Central memory CD4-positive, alpha-beta T cell (primary cell): ENCODE results near the gene STXBP2.

Experiments used
- DNase-seq: peaks from one replicate; pipeline ENCODE4 v3.0.0; 2022

STXBP2 gene

GRCh38 chr19:7655581-7655980, 18.7 kb downstream of the STXBP2 start:
- DNase-seq, result no peak

DNA sequence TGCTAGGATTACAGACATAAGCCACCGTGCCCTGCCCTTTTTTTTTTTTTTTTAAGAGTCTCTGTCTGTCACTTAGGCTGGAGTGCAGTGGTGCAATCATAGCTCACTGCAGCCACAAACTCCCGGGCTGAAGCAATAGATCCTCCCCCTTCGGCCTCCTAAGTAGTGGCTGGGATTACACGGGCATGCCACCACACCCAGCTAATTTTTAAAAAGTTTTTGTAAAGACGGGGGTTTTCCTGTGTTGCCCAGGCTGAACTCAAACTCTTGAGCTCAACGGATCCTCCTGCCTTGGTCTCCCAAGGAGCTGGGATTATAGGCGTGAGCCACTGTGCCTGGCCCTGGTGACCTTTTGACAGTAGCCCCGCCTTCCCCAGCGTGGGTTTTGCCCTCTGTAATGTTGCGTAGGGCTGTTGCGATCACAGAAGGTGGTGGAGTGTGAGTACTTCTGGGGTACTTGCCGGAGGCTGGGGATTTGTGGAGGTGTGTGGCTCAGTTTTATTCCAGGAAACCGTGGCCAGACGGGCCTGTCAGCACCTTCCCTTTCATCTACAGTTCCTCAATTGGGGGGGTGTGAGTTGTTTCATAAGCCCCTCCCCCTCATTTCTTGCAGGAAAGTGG, 20.3 kb downstream of the STXBP2 start:
- no peak for DNase-seq

- DNase-seq, result peak; percentile 62
Observed at GRCh38 chr19:7658219-7658686, 21.3 kb downstream of the STXBP2 start.

GRCh38 chr19:7661744-7662538, 25.0 kb downstream of the STXBP2 start:
- DNase-seq, result no peak

DNA sequence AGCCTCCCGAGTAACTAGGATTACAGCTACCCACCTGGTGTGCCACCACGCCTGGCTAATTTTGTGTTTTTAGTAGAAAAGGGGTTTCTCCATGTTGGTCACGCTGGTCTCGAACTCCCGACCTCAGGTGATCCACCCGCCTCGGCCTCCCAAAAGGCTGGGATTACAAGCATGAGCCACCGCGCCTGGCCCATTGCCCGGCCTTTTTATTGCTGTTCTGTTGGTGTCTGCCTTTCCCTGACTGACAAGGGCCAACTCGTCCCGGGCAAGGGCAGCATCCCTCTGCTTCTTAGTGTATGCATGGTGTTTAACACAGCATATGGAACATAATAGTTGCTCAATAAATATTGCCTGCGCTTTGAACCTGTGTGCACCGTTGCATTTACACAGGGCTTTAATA, 25.7 kb downstream of the STXBP2 start:
- no peak for DNase-seq

DNA sequence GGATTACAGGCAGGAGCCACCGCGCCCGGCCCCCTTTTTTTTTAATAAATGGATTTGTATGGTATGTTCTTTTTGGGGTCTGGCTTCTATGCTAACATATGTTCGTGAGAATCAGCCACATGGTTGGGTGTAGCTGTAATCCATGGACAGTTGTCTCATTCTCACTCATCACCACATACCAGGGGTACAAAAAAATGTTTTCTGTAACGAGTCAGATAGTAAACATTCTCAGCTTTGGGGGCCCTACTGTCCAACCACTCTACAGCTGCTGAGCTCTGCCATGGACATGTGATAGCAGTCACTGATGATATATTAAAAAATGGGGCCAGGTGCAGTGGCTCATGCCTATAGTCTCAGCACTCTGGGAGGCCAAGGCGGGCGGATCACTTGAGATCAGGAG, 26.8 kb downstream of the STXBP2 start:
- no peak for DNase-seq

- DNase-seq, result no peak
Observed at GRCh38 chr19:7665076-7665475, 28.2 kb downstream of the STXBP2 start.

GRCh38 chr19:7668842-7669241, 31.9 kb downstream of the STXBP2 start, which contains the start of gene RETN:
RETN (plus strand) TSS chr19:7669049; CDS start chr19:7669327, 278 bp downstream.
- DNase-seq, result no peak

DNA sequence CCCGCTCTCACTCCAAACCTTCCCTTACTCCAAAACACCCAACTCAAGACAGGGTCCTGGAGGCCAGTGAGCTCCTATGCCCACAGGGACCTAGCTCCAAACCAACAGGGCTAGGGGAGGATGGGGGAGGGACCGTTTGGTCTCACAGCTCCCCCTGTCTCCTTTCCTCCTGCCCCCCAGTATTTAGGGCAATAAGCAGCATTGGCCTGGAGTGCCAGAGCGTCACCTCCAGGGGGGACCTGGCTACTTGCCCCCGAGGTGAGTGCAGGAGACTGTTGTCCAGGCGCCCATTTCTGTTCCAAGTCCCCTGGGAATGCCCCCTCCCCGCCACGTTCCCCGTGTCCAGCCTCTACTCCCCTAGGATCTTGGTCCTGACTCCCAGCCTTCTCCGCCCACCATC, 32.7 kb downstream of the STXBP2 start:
- DNase-seq, result no peak

DNA sequence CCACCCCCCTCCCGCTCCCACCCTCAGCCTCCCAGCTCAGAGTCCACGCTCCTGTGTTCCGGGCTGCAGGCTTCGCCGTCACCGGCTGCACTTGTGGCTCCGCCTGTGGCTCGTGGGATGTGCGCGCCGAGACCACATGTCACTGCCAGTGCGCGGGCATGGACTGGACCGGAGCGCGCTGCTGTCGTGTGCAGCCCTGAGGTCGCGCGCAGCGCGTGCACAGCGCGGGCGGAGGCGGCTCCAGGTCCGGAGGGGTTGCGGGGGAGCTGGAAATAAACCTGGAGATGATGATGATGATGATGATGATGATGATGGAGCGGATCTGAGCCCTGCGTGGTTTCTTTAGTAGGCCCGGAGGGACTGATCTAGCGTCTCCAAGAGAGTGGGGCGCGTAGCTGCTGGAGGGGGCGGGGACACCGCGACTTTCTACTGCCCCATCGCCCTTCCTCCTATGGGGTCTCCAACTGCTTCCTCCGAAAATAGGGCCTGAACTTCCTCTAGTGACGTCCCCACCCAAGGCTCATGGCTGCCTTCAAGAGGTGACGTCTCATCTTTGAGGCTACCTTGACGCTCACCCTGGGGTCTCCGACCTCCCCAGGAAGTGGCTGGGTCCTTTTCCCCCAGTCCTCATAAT, 33.4 kb downstream of the STXBP2 start:
- no peak for DNase-seq

DNA sequence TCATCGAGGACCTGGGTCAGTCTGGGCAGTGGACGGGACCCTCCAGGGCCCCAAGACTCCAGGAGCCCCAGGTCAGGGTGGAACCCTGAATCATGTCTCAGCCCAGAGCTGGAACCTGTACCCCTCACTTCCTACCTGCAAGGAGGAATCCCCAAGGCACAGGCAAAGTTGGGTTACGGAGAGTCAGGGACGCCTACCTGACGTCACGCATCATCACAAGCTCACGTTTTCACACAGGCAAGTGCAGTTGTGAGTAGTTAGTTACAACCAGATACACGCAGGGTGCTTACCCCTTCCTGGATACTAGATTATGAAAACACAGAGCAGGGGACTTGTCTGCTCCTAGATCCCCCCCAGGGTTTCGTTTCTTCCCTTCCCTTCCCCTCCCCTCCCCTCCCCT, 33.9 kb downstream of the STXBP2 start:
- no peak for DNase-seq

GRCh38 chr19:7672522-7672921, 35.6 kb downstream of the STXBP2 start:
- DNase-seq, result no peak

- no peak for DNase-seq
Observed at GRCh38 chr19:7674010-7675005, 37.4 kb downstream of the STXBP2 start.

DNA sequence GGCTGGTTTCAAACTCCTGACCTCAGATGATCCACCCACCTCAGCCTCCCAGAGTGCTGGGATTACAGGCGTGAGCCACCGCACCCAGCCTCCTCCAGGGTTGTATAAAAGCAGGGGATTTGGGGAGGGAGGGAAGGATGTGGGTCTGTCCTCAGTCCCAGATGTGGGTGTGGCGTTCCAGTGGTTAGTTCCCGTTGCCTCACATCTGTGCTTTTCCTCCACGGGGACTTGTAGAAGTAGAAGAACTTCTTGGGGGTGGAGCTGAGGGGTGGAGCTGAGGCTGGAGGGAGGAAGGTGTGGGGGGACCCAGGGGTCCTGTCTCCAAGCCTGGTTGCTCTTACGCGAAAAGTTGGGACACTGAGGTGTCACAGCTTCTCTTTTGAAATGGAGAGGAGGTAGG, 39.5 kb downstream of the STXBP2 start:
- DNase-seq, result no peak

GRCh38 chr19:7676854-7677253, 39.9 kb downstream of the STXBP2 start, which contains the start of gene MCEMP1:
MCEMP1 (plus strand) TSS chr19:7677090; CDS start chr19:7677121, 31 bp downstream.
- DNase-seq, result no peak

DNA sequence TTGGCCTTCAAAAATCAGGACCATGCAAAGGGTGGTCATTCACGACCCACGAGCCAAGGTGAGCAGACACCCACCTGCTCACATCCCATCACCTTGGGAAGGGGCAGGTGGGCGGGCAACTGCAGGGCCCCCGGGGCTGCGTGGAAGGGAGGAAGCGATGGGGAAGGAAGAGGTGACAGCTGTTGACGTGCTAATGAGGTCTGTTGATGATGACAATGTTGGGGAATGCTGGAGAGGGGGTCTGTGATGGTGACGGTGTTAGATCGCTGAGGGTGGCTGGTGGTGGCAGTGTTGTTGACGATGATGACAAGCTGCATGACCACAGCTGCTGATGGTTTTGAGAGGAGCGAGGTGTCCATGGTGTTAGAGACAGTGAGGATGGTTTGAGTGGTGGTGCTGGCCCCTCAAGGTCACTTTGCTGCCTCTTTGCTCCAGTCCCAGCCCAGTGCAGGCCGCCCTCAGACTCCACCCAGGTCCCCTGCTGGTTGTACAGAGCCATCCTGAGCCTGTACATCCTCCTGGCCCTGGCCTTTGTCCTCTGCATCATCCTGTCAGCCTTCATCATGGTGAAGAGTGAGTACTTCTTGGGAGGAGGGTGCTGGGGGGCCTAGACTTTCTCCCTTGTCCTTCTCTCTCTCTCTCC, 40.9 kb downstream of the STXBP2 start:
- DNase-seq, result no peak

DNA sequence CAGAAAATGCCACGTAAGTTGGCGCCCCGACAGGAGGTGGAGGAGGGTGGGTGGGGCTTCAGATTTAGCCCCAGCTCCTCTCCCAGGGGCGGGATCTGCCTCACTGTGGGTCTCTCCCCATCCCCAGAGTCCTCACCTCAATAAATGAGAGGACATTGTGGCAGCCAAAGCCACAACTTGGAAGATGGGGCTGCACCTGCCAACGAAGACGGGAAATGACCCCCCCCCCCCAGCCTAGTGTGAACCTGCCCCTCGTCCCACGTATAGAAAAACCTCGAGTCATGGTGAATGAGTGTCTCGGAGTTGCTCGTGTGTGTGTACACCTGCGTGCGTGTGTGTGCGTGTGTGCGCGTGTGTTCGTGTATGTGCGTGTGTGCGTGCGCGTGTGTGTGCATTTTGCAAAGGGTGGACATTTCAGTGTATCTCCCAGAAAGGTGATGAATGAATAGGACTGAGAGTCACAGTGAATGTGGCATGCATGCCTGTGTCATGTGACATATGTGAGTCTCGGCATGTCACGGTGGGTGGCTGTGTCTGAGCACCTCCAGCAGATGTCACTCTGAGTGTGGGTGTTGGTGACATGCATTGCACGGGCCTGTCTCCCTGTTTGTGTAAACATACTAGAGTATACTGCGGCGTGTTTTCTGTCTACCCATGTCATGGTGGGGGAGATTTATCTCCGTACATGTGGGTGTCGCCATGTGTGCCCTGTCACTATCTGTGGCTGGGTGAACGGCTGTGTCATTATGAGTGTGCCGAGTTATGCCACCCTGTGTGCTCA, 42.3 kb downstream of the STXBP2 start:
- peak; percentile 75 for DNase-seq

DNA sequence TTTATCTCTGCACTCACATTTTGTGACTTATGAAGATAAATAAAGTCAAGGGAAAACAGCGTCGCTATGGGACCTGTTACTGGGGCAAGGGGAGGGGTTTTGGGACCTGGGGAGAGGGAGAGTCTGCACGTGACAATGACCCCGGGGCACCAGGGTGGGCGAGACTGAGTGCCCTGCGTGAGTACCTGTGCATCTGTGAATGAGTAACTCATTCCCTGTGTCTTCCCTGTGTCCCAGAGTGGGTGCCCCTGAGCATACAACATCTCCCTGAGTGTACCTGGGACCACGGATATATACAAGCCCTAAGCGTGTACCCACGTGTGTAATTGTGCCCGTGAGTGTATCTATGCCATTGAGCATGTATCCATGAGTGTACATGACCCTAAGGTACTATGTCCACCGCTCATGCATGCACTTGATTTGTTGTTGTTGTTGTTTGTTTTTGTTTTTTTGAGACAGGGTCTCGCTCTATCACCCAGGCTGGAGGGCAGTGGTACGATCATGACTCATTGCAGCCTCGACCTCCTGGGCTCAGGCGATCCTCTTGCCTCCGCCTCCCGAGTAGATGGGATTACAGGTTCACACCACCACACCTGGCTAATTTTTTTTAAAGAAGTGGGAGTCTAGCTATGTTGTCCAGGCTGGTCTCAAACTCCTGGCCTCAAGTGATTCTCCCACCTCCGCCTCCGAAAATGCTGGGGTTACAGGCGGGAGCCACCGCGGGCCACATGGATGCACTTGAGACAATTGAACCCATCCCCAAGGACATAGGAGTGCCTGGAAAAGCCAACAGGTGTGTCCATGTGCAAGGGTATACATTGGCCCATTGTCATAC, 43.1 kb downstream of the STXBP2 start:
- DNase-seq, result no peak

- DNase-seq, result peak; percentile 85
Observed at GRCh38 chr19:7680606-7681339, 43.9 kb downstream of the STXBP2 start, which contains the start of gene TRAPPC5. TRAPPC5 (plus strand) TSS chr19:7680833; CDS start chr19:7682254, 1,421 bp downstream.
